ENCODE results near the gene ITPK1. TPM values are rescaled to one million over a fixed set of nuclear protein-coding genes. Genes with fewer than 3 reads are reported as not detected.

Gene ITPK1
- total RNA-seq, 1 donor from 2014 or later = 136 TPM

DNA sequence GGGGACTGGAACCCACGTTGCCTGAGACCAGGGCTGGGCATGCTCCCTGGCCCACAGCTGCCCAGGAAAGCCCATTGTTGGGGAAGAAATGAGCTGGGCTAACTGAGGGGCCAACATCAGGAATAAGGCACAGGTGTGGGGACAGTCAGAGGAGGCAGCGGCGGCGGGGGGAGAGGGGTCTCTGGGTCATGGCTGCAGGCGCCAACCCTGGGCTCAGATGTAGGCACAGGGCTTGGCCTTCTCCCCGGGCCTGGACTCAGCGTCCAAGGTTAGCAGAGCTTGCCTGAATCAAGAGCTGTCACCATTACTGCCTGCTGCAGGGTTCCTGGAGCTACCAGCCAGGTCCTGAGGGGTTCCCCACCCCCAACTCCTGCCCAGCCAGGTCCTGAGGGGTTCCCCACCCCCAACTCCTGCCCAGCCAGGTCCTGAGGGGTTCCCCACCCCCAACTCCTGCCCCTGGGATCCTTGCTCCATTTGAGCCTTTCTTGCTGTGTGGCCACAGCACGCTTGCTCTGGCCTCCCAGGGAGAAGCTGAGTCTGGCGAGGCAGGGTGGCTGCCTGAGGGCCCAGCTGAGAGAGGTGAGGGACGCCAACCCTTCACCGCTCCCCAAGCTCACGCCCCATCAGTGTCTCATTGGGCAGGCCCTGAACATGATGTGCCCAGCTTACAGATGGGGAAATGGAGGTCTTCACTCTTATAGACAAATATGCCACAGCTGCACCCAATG, 186.6 kb downstream of the ITPK1 start:
- intact Hi-C loops (cut with micrococcal nuclease) = no loop called here
- DNase-seq (no peak), ATAC-seq (no peak)

DNA sequence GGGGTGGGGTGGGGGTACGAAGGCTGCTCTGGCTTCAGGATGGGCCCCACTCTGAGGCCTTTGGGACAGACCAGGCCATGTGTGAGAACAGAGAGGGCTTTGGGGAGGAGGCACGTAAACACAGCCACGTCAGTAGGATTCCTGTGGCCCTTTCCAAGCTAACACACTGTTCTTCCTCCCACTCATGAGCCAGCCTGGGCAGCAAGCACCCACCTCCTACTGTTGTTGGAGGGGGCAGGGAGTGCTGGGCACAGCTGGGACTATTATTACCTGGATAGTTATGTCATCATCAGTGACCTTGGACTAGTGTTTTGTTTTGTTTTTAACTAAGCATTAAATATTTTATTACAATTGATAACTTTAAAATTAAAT, 187.5 kb downstream of the ITPK1 start:
- intact Hi-C loops (cut with micrococcal nuclease) = no loop called here
- ATAC-seq (no peak), DNase-seq (no peak)

DNA sequence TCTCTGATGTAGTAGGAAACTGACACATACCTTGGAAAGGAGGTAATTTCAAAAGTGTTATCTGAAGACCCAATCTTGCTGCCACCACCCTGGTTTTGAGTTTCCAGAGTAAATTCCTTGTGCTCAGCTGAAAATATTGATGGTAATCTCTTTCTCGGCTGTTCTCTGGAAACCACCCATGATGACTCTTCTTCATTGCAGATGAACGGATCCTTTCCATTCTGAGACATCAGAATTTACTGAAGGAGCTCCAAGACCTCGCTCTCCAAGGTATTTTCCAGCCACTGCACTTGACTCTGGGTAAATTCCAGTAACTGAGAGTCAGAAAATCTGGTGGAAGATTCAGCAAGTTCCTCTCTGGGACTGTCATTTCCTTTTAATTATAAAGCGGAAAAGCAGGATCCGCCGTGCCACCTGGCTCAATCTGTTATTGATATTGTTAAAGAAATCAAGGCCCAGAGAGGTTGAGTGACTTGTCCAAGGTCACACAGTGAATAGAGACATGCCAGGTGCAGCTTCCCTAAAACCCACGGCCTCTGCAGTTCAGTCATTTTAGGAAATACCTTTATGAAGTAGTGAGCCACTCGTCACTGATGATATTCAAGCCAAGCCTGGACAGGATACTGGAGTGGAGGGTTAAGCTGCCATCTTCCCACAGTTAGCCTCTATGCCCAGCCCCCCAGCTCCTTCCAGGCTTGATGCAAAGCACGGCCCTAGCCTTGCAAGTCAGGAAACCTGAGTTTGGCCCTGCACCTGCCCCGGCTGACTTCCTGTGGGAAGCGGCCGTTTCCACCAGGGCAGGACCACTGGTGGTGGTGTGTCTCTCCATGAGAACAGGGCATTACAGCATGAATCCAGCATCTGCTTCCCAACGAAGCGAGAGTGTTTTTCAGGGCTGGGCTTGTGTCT, 188.1 kb downstream of the ITPK1 start:
- DNase-seq (no peak), ATAC-seq (no peak)
- intact Hi-C loops (cut with micrococcal nuclease) = no loop called here

DNA sequence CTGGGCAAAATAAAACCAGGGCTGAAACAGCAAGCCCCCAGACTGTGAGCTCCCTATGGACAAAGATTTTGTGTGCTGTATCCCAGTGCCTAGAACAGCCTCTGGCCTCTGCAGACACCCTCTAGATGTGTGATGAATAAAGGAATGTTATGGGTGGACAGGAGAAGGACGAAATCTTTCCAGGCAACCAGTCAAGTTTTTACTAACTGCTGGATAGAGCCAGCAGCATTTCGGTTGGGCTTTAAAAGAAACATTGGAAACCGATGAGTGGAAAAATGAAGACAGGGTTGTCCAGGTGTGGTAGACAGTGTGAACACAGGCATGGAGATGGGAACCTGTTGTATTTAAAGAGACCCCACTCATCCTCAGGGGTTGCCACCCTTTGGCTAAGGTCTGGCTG, 188.8 kb downstream of the ITPK1 start:
- DNase-seq = no peak
- intact Hi-C loops (cut with micrococcal nuclease) = no loop called here
- ATAC-seq = no peak

DNA sequence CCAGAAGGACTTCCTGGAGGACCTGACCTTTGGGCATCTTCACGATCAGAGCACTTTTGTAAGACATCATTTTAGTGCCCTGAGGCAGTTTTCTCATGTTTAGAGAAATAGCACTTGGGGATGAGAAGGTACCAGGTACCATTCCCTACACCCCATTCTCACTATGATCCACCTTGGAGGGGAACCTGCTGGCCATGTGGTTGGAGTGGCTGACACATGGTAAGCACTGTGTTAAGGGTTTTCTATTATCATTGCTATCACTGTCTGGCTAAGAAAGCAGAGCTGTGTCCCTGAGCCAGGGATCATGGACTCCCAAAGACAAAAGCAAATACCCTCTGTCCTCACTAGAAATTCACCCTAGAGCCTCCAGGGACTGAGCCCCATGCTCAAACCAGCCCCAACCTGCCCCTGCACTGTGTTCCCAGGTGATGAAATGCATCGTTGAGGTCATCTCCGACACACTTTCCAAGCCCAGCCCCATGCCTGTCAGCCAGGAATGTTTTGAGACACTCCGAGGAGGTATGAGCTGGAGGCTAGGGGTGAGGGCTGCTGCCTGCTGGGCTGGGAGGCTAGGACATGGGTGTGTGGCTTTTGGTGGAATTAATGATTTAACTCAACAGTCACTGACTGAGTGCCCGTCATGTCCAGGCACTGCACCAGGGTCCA, 189.4 kb downstream of the ITPK1 start:
- intact Hi-C loops (cut with micrococcal nuclease) = no loop called here
- DNase-seq (no peak), ATAC-seq (no peak)

DNA sequence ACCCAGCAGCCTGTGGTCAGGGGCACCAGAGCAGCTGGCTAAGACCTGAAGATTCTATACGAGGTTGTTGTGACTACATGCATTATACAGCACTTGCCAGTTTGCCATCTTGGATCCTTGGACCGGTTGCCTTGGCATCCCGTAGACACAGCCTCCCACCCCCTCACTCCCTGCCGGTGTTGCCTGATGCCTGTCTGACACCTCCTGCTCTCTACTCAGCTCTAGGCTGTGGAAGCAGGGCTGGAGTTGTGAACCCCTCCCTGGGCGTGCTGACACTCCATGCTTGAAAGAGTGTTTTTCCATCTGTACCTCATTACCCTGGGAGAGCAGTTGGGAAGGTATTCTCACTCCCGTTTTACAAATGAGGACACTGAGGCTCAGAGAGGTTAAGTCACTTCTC, 190.3 kb downstream of the ITPK1 start:
- ATAC-seq (no peak), DNase-seq (no peak)
- intact Hi-C loops (cut with micrococcal nuclease) = no loop called here

DNA sequence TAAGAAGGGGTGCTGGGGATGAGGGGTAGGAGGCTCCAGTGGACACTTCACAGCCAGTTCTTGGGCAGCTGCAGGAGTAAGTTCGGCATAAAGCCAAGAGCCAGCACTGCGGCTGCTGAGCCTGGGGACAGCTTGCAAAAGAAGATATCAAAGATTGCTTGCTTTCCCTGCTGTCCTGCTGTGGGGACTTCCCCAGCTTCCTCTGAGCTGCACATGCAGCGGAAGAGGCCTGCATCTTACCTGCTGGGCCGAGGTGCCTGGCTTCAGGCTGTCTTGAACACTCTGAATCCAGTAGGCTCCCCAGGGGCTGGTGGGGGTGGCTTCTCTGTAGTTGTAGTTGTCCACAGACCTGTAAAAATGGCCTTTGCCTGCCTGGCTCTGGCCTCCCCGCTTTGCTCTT, 191.5 kb downstream of the ITPK1 start:
- no peak for DNase-seq
- no peak for ATAC-seq
- intact Hi-C loops (cut with micrococcal nuclease) = no loop called here

DNA sequence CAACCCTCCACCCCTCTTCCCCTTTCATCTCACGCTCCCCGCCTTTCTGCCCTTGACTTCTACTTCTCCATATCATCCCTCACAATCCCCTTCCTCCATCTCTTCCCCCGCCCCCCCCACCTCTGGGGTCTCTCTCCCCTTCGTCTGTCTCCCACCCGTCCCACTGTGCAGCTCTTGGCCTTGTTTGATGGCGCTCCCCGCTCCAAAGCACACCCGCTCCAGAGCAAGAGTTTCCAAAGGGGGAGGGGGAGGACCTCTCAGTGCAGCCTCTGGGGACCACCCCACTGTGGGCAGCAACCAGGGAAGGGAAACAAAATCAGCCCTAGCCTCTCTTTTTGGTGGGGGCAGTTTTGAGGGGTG, 192.0 kb downstream of the ITPK1 start:
- ATAC-seq (peak; percentile 11), DNase-seq (no peak)
- intact Hi-C loops (cut with micrococcal nuclease) = no loop called here

DNA sequence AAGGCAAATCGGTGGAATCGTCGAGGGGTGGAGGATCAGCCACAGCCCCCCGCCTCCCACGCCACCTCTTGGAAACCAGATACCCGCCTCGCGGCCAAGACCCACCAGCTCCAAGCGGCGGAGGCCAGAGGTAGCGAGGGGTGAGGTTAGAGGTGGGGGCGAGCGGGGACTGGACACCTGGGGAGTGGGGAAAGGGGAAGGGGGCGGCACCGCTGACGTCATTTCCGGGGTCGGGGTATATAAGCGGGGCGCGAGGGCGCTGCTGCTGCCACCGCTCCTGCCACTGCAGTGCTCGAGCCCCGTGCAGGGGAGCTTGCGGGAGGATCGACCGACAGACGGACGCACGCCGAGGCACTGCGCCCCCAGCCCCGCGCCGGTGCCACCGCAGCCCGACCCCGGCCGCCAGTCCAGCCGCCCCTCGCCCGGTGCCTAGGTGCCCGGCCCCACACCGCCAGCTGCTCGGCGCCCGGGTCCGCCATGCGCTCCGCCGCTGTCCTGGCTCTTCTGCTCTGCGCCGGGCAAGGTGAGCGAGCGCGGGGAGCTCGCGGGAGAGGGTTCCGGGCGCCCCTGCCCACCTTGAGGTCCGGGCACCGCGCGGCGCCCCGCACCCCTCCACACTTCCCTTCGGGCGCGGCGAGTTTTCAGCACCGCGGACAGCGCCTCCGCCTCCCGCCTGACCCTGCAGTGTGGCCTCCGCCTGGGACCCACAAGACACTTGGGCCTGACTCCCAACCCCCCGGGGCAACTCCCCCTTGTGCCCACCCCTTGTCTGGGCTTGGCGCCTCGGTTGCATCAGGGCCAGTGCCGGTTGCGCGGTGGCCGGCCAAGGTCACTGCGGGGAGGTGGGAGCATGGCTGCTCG, 192.6 kb downstream of the ITPK1 start, which contains the start of gene CHGA:
TSS of gene CHGA (plus strand) at position 268 of the 861 bp plus-strand sequence. CDS start at position 478, 210 bp downstream.
- ATAC-seq (peak; percentile 89), DNase-seq (peak; percentile 75)
- intact Hi-C loops (cut with micrococcal nuclease) = no loop called here

DNA sequence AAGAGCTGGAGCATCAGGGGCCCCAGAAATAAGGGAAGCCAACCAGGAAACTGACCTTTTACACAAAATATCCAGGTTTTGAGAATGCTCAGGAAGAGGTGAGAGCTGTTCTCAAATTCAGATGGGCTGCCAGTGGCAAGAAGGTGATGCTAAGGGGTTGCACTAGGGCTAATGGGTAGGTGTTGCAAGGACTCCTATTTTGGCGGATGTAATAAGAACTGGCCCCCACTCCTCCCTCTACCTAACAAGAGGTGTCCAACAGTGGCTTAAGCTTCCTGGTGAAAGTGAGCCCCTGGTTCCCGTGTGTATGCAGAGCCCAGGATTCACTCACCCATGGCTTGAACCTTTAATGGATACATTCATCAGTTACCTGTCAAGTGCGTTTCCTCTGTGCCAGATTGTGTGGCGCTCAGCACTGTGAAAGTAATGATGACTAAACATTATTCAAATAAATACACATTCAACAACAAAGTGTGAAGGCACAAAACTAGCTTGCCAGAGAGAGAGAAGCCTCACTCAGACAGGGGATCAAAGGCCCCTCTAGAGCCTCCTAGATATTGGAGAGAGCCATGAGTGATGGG, 193.5 kb downstream of the ITPK1 start:
- DNase-seq = no peak
- intact Hi-C loops (cut with micrococcal nuclease) = no loop called here

DNA sequence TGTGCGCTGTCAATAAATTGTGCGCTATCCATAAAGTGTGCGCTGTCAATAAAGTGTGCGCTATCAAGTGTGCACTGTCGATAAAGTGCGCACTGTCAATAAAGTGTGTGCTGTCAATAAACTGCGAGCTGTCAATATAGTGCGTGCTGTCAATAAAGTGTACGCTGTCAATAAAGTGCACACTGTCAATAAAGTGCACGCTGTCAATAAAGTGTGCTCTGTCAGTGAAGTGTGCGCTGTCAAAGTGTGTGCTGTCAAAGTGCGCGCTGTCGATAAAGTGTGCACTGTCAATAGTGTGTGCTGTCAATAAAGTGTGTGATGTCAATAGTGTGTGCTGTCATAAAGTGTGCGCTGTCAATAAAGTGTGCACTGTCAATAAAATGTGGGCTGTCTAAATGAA, 195.7 kb downstream of the ITPK1 start:
- ATAC-seq = no peak
- intact Hi-C loops (cut with micrococcal nuclease) = no loop called here
- DNase-seq = no peak

More for the DNA sequence above, 193.5 kb downstream of the ITPK1 start:
- ATAC-seq = no peak

DNA sequence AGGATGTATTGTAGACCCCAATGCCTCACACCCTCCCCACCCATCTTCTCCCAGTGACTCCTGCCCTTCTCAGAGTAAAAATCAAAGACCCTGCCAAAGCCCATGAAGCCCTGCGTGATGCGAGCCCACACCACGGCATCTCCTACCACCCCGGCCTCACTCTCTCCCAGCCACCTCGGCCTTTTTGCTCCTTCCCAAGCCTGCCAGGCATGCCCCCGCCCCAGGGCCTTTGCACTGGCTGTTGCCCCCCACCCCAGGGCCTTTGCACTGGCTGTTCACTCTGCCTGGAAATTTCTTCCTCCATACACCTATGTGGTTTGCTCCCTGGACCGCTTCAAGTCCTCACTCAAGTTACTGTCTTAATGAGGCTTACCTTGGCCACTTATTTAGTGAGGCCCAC, 197.8 kb downstream of the ITPK1 start:
- intact Hi-C loops (cut with micrococcal nuclease) = no loop called here
- no peak for ATAC-seq
- DNase-seq = no peak

DNA sequence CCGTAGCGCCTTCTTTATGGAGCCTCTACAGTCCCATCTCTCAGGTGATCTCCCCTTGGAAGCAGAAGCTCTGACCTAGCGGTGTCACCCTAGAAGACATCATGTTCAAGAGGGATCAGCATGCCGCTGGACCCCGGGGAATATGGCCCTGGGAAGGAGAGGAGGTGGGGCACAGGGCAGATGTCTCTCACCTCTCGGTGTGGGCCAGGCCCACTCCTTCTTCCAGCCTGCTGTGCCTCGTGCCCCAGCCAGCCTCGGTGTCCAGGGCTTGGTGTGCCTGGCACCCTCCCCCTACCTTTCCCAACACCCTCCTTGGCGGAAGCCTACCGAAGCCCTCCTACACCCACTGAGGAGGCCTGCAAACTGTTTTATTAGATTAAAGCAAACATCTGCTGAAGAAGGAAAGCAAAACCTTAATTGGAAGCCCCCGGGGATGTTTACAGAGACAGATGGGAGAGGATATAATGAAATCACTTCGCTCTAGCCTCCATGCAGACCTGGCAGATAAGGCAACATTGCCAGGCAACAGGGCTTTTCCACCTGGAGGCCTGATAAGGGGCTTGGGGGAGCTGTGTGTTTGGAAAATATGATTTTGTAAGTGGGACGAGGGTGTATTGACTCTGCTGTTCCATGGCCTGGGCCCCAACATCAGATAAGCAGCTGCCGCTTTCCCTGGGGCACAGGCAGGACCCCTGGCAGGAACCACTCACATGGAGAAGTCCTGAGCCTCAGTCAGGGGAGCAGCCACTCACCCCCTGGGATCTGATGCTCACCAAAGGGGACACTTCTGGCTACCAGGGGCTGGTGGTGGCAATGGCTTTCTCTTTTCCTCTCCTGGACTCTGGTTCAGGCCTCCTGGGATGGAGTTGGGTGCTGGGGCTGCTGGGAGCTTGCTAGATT, 198.4 kb downstream of the ITPK1 start:
- ATAC-seq = no peak
- intact Hi-C loops (cut with micrococcal nuclease) = no loop called here
- no peak for DNase-seq

DNA sequence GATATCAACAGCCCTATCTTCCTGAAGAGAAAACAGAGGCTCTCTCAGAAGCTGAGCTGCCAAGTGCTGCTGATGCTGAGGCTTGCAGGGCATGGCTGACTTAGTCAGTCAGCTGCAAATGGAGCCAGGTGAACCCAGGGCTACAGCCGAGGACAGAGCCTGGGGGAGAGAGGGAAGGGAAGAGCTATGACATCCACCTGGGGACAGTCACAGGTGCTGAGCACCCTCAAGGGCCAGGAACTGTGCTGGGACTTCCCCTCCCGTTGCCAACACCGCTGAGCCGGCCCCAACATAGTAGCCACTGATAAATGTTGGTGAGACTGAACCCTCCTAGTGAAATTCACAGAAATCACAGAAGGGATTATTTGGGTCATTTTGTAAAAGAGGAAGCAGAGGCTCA, 199.5 kb downstream of the ITPK1 start:
- intact Hi-C loops (cut with micrococcal nuclease) = no loop called here
- ATAC-seq (no peak), DNase-seq (no peak)

DNA sequence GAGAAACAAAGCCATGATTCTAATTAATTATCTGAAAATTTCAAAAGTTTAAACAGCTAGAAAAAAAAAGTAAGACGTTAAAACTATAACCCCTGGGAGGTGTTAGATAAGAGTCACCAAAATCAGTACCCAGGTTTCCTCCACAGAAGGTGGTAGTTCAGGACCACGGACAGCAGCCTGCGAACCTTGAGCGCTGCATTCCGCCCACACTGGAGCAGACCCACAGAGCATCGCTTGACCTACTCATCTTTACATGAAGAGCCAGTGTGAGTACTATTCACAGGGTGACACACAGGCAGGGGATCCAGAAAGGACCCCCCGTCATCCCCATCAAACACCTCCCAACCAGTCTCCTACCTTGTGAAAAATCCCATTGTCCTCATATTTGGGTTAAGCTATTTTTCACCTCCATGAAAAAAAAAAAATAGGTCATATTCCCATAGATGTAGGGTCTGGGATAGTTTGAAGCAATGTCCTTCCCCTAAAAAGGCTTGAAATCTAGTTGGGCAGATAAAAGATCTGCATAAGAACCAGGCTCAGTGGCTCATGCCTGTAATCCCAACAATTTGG, 201.6 kb downstream of the ITPK1 start:
- intact Hi-C loops (cut with micrococcal nuclease) = no loop called here
- DNase-seq (peak; percentile 62), ATAC-seq (peak; percentile 41)

DNA sequence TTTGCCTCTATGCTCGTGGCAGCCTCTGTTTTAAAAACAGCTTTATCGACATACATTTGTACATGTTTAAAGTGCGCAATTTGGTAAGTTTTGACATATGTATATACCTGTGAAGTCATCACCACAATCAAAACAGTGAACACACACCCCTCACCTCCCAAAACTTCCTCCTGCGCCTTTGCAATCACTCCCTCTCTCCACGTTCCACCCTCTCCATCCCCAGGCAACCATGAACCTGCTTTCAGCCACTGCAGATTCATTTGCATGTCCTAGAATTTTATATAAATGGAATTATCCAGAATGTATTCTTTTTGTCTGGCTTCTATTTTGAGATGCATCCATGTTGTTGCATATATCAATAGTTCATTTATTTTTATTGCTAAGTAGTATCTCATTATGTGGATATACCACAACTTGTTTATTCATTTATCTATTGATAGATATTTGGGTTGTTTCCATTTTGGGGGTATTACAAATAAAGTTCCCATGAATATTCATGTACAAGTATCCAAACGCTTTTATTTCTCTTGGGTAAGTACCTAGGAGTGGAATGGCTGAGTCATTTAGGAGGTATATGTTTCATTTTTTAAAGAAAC, 208.3 kb downstream of the ITPK1 start:
- ATAC-seq (no peak), DNase-seq (no peak)
- intact Hi-C loops (cut with micrococcal nuclease) = no loop called here

DNA sequence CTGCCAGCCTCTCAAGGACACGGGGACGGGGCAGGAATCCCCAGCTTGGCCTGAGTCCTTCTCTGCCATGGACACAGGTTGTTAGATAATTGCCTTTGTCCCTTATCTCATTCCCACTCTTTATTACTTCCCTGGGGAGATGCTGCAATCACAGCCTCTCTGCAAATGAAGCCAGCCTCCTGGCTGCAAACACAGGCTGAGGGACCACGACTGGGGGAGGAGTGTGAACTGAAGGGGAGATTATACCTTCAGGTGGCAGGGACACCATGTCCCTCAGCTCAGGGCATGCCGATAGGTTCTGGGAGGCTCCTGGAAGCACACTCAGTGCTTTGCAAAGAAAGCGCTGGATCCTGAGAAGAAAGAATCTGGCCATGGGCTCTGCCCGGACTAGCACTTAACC, 208.9 kb downstream of the ITPK1 start:
- DNase-seq (no peak), ATAC-seq (no peak)
- intact Hi-C loops (cut with micrococcal nuclease) = no loop called here

Data from left ventricle myocardium superior (tissue), 1 donor.